PC-9 (cell line): ENCODE measurements around the gene C9orf152. TPM values are rescaled to one million over a fixed set of nuclear protein-coding genes. Genes with fewer than 3 reads are reported as not detected.
A peak's percentile ranks its signal among the peaks of the same experiment; 100 is the strongest.

Experiments
- Bru-seq: library from RNA; stranded (reverse); fragments of 400-500 nt; gene quantifications from one replicate; lab custom pipeline; 2021; lab: Mats Ljungman, UMichigan
- BruChase-seq, 2 experiments: library from RNA; stranded (reverse); fragments of 400-500 nt; gene quantifications; one replicate each; lab custom pipeline; 2021; lab: Mats Ljungman, UMichigan
- BruUV-seq: library from RNA; stranded (reverse); fragments of 400-500 nt; replicated peaks from 2 replicates; lab custom pipeline; 2021; lab: Mats Ljungman, UMichigan
- CTCF ChIA-PET: fragments of 300-600 bp; sonication (Branson Sonifier 250); formaldehyde crosslinking; loops from one replicate; lab custom pipeline; 2022; ENCODE audit warnings: antibody characterized with exemption; lab: Charles Lee
- POLR2A ChIA-PET: fragments of 300-600 bp; sonication (Branson Sonifier 250); formaldehyde crosslinking; loops from one replicate; lab custom pipeline; 2022; ENCODE audit warnings: antibody characterized with exemption; ENCODE audit not compliant: unreplicated experiment; lab: Charles Lee
- DNase-seq, 2 experiments: peaks; one replicate each; pipeline versions ENCODE4 v3.0.0 to v3.0.0-alpha.2; 2015 to 2022; ENCODE audit warnings: mixed read lengths in 1 of 2
- H2AFZ ChIP-seq: fragments of 200-600 bp; sonication (generic); 2 replicates; pipeline ENCODE4 v1.8.1; 2017; ENCODE audit warnings: antibody characterized with exemption
- H3F3A ChIP-seq: fragments of 200-600 bp; sonication (generic); 2 replicates; pipeline ENCODE4 v1.8.1; 2017; ENCODE audit warnings: antibody characterized with exemption, mild to moderate bottlenecking, low read depth; ENCODE audit not compliant: insufficient read depth
- H3K27ac ChIP-seq: fragments of 200-600 bp; sonication (generic); 2 replicates; pipeline ENCODE4 v1.6.1; 2016; ENCODE audit warnings: mixed run types
- H3K27me3 ChIP-seq: fragments of 200-600 bp; sonication (generic); 2 replicates; pipeline ENCODE4 v1.6.1; 2016; ENCODE audit warnings: low read depth, mixed run types; ENCODE audit not compliant: insufficient read depth
- H3K36me3 ChIP-seq: fragments of 200-600 bp; sonication (generic); 2 replicates; pipeline ENCODE4 v1.6.1; 2016; ENCODE audit warnings: low read depth, mixed run types
- H3K4me1 ChIP-seq: fragments of 200-600 bp; sonication (generic); replicated peaks from 2 replicates; pipeline ENCODE4 v1.6.1; 2016; ENCODE audit warnings: mixed run types; ENCODE audit not compliant: insufficient read depth
- H3K4me2 ChIP-seq: fragments of 200-600 bp; sonication (generic); 2 replicates; pipeline ENCODE4 v1.6.1; 2017; ENCODE audit warnings: mixed run types
- H3K4me3 ChIP-seq: fragments of 200-600 bp; sonication (generic); 2 replicates; pipeline ENCODE4 v1.6.1; 2016; ENCODE audit warnings: mixed run types
- H3K79me2 ChIP-seq: fragments of 200-600 bp; sonication (generic); 2 replicates; pipeline ENCODE4 v1.6.1; 2017; ENCODE audit warnings: low read depth, mixed run types
- H3K9me2 ChIP-seq: fragments of 200-600 bp; sonication (generic); 2 replicates; pipeline ENCODE4 v1.8.1; 2017; ENCODE audit warnings: mild to moderate bottlenecking; ENCODE audit not compliant: insufficient read depth
- H3K9me3 ChIP-seq: fragments of 200-600 bp; sonication (generic); 2 replicates; pipeline ENCODE4 v1.8.1; 2016; ENCODE audit warnings: low read depth; ENCODE audit not compliant: insufficient read depth
- H4K20me1 ChIP-seq: fragments of 200-600 bp; sonication (generic); 2 replicates; pipeline ENCODE4 v1.8.1; 2017; ENCODE audit not compliant: insufficient read depth
- EZH2 ChIP-seq: fragments of 200-600 bp; sonication (generic); IDR thresholded peaks from 2 replicates; pipeline ENCODE4 v1.8.0; 2017; ENCODE audit warnings: antibody characterized with exemption, low read depth
- intact Hi-C: fragments of 100-400 bp; cut with micrococcal nuclease; formaldehyde crosslinking; loops from one replicate; pipeline ENCODE4 v1.10.0; 2022; ENCODE audit not compliant: unreplicated experiment
- long read RNA-seq: library from polyadenylated mRNA; stranded (forward); transcript quantifications from one replicate; pipeline ENCODE4 v2.0.0, GENCODE V29; 2022
- total RNA-seq: library from RNA; stranded (reverse); gene quantifications from 2 replicates; pipeline ENCODE4 v1.2.3, GENCODE V29; 2021
- TF ChIP-seq, protein P1 (sequence below): fragments of 200-600 bp; sonication (generic); conservative IDR thresholded peaks from 2 replicates; pipeline ENCODE4 v1.6.1; 2017; ENCODE audit warnings: mixed run types, antibody characterized with exemption, mild to moderate bottlenecking, moderate library complexity

The C9orf152 gene
- total RNA-seq (0.23 and 0.74 TPM in 2 replicates), Bru-seq, nascent RNA (percentile 26 among the genes with signal in this experiment), BruChase-seq, experiment 1, labeled RNA remaining after a 2-hour chase (percentile 50 among the genes with signal in this experiment), BruChase-seq, experiment 2, labeled RNA remaining after a 6-hour chase (percentile 42 among the genes with signal in this experiment)
- long read RNA-seq, partial matches to known transcripts = 0 of 2 reads
- long read RNA-seq, other reads (novel, unspliced or antisense) = 0 of 2 reads

GRCh38 chr9:110208031-110208430, at the start of gene C9orf152:
TSS of gene C9orf152 (minus strand) at chr9:110208159. CDS start at chr9:110207579, 580 bp downstream.
- no peaks in the 10 kb centered on the region for H3K9me2 ChIP-seq
- H3K4me1 ChIP-seq = peaks cover 33% of the 10 kb centered on the region
- peak in 1 of 2 experiments; percentile 37 for DNase-seq
- H3K27ac ChIP-seq = peak within 1 kb of the TSS; percentile 44
- no peaks in the 10 kb centered on the region for H3K9me3 ChIP-seq
- ChIA-PET POLR2A (interaction anchor here (0.6 kb wide), 2 partner anchors 12 to 49 kb away, joined by 3 to 5 read pairs; partner anchors contain the start of gene TXN), CTCF (interaction anchor here (0.8 kb wide), 1 partner anchor 24 kb away, joined by 7 read pairs; no protein-coding TSS in a partner anchor)
- BruUV-seq = no TSS peak
- no peak for TF ChIP-seq EZH2
- TF ChIP-seq, protein P1, sequence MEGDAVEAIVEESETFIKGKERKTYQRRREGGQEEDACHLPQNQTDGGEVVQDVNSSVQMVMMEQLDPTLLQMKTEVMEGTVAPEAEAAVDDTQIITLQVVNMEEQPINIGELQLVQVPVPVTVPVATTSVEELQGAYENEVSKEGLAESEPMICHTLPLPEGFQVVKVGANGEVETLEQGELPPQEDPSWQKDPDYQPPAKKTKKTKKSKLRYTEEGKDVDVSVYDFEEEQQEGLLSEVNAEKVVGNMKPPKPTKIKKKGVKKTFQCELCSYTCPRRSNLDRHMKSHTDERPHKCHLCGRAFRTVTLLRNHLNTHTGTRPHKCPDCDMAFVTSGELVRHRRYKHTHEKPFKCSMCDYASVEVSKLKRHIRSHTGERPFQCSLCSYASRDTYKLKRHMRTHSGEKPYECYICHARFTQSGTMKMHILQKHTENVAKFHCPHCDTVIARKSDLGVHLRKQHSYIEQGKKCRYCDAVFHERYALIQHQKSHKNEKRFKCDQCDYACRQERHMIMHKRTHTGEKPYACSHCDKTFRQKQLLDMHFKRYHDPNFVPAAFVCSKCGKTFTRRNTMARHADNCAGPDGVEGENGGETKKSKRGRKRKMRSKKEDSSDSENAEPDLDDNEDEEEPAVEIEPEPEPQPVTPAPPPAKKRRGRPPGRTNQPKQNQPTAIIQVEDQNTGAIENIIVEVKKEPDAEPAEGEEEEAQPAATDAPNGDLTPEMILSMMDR = no peak
- no peaks in the 10 kb centered on the region for H3K79me2 ChIP-seq
- intact Hi-C loops = no loop called here
- peak within 1 kb of the TSS; percentile 78 for H3K4me2 ChIP-seq
- H3K36me3 ChIP-seq = no peaks in the 10 kb centered on the region
- H3F3A ChIP-seq = no peaks in the 10 kb centered on the region
- H3K4me3 ChIP-seq = peak within 1 kb of the TSS; percentile 50
- H4K20me1 ChIP-seq = no peaks in the 10 kb centered on the region
- no peaks in the 10 kb centered on the region for H3K27me3 ChIP-seq
- peak within 1 kb of the TSS; percentile 65 for H2AFZ ChIP-seq

DNA sequence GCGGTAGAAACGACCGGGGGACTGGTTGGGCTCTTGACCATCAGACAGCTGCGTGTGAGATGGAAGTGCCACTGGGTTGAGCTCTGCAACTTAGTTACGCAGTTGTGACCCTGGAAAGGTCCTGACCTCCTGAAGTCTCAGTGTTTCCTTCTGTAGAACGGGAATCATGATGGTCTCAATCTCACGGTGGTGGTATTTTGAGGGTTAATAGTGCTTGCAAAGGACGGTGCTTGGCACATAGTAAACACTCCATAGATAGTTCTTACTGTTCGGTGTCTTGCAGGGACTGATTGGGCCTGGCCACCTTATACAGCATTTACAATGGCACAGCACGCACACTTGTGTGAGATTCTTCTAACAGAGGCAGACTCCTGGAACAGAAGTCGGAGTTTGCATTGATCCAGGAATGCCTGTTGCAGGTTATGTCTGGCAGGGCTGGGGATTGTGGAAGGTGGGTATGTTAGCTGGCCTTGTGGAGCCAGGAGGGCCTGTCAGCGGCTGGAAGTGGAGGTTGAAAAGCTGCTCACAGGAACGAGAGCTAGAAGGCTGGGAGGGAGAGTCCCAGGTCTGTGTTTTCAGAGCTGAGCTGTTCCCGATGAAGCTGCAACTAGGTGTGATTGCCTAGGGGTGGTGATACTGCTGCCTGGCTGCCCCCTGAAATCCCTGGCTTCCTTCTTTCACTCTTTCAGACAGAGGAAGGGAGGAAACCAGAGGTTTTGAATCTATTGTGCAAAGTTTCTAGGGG, 49.3 kb upstream of the C9orf152 start:
- peaks cover 32% of the 10 kb centered on the region for H3F3A ChIP-seq
- peak overlapping the region; percentile 91 for H3K4me2 ChIP-seq
- H3K27me3 ChIP-seq = no peaks in the 10 kb centered on the region
- peak overlapping the region; percentile 24; the same call in 1 of the 2 replicates for H2AFZ ChIP-seq
- CTCF ChIA-PET = interaction anchor here (0.7 kb wide), 2 partner anchors 65 to 366 kb away, joined by 4 to 9 read pairs; no protein-coding TSS in a partner anchor
- peaks cover 19% of the 10 kb centered on the region for H3K36me3 ChIP-seq
- no peaks in the 10 kb centered on the region for H3K9me3 ChIP-seq
- peaks cover 63% of the 10 kb centered on the region for H3K79me2 ChIP-seq
- peaks cover 31% of the 10 kb centered on the region for H4K20me1 ChIP-seq
- BruUV-seq = TSS peak; percentile 80
- H3K27ac ChIP-seq = peak overlapping the region; percentile 99
- no peaks in the 10 kb centered on the region for H3K9me2 ChIP-seq
- peak in 1 of 2 experiments; percentile 54 for DNase-seq
- TF ChIP-seq, protein P1 = no peak
- no peak for TF ChIP-seq EZH2
- POLR2A ChIA-PET = interaction anchor here (0.5 to 1.4 kb wide), 17 partner anchors 11 to 1033 kb away, joined by 3 to 67 read pairs (median 4); partner anchors contain the start of gene C9orf152
- peaks cover 44% of the 10 kb centered on the region for H3K4me1 ChIP-seq
- peak overlapping the region; percentile 79 for H3K4me3 ChIP-seq
- intact Hi-C loops = loop anchor here (2.0 to 5.0 kb wide), 5 partner anchors 22 to 488 kb away; no protein-coding TSS in a partner anchor
